ENCODE measurements around the gene MAST2. TPM values are rescaled to one million over a fixed set of nuclear protein-coding genes. Genes with fewer than 3 reads are reported as not detected.

Gene MAST2
- total RNA-seq, 1 donor from 2014 or later: 54.0 TPM

DNA sequence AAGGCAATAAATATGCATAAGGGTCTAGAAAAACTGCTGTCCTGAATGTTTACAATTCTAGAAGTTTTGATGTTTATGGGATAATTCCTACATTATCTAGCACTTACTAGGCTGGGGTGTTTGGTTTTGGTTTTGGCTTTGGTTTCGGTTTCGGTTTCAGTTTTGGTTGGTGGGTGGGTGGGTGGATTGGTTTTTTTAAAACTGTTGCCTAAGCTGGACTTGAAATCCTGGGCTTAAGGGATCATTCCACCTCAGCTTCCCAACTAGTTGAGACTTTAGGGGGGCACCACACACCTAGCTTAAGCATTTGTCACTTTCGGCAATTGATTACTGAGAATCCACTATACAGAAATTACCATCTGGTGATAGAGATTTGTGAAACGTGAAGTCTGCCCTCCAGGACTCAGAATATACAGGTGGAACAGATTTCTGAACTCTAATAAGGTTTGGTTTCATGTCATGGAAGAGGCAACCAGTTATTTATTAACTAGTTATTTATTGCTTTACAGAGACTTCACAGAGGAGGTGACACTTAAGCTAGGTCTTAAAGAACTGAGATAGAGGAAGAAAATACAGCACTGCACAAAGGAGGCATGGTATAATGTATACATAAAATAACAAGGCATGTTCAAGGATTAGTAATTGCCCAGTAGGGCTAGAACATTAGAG, 259.4 kb downstream of the MAST2 start:
- DNase-seq (ENCODE audit: low spot score): no peak

- no peak for DNase-seq (ENCODE audit: low spot score)
Measured at GRCh38 chr1:46064708-46065107, 261.3 kb downstream of the MAST2 start.

GRCh38 chr1:46065405-46065804, 262.0 kb downstream of the MAST2 start:
- no peak for DNase-seq (ENCODE audit: low spot score)

DNA sequence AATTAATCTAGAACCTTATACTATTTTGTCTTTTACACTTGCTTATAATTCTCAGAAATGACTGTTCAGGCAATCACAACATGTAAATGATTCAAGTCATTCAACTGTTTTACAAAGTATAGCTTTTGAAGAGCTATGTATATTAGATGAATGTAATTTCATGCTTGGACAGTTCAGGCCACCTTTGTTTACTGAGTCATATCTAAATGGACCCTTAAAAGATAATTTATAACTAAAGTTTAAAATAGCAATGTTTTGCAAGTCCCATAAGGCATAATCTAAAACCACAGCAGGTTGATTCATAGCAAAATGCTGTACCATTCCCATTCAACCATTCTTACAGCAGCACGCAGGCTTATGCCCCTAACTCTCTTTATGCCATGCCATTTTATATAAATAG, 264.2 kb downstream of the MAST2 start:
- DNase-seq (ENCODE audit: low spot score): no peak

DNA sequence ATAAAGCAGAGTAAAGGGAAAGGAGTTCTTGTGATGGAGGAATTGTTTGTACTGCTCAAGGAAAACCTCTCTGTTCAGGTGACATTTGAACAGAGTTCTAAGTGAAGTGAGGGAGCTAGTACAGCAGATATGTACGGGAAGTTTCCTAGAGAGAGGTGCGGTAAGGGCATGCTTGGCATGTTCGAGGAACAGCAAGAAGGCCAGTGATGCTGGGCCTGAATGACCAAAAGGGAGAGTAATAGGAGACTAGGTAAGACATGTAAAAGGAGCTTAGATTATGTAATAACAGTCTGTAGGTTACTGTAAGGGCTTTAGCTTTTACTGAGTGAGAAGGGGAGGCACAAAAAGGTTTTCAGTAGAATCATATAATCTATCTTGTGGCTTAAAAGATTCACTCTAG, 265.1 kb downstream of the MAST2 start:
- DNase-seq (ENCODE audit: low spot score): no peak

- DNase-seq (ENCODE audit: low spot score): no peak
Measured at GRCh38 chr1:46070164-46070814, 266.9 kb downstream of the MAST2 start.

- no peak for DNase-seq (ENCODE audit: low spot score)
Measured at GRCh38 chr1:46072975-46073374, 269.6 kb downstream of the MAST2 start.

DNA sequence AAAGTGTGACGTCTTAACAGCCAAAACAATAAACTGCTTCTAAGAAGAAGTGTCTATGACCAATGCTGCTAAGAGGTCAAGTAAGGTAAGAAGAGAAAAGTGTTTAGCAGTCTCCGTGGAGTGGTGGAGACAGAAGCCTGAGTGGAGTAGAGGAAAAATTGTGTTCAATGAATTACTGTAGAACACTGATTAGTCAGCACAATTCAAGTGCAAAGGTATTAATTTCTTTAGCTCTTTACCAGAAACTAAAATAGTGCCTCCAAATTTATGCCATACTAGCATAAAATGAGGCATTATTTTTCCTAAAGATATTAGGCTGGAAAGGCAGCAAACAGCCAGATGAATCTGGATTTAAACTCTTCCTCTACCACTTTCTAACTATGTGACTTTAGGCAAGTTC, 272.9 kb downstream of the MAST2 start:
- DNase-seq (ENCODE audit: low spot score): no peak

GRCh38 chr1:46077644-46078043, 274.2 kb downstream of the MAST2 start:
- no peak for DNase-seq (ENCODE audit: low spot score)

- no peak for DNase-seq (ENCODE audit: low spot score)
Measured at GRCh38 chr1:46080257-46080656, 276.8 kb downstream of the MAST2 start.

DNA sequence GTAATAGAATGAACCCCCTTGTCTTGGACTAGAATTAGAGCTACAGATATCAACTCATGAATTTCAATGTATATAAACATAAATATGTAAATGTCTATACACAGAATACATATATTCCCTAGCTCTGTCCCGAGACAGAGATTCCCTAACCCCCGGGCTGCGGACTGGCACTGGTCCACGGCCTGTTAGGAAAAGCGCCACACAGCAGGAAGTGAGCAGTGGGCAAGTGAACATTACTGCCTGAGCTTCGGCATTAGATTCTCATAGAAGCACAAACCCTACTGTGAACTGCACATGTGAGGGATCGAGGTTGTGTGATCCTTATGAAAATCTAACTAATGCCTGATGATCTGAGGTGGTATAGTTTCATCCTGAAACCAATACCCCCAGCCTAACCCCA, 277.8 kb downstream of the MAST2 start:
- DNase-seq (ENCODE audit: low spot score): no peak

DNA sequence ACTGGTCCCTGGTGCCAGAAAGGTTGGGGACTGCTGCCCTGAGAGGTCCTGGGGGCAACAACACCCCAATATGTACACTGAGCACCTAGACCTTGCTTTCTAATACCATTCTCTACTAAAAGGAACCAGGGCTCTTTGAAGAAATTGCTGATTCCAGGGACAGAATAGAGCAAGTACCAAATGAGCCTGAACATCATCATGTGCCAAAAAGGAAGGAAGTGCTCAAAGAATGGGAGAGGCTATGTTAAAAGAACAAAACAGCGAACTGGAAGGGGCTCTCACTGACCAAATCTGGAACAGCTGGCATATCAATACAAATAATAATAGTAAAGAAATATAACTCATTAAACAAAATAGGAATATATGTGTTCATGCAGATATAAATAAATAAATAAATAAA, 278.2 kb downstream of the MAST2 start:
- DNase-seq (ENCODE audit: low spot score): no peak

- no peak for DNase-seq (ENCODE audit: low spot score)
Measured at GRCh38 chr1:46083579-46083978, 280.2 kb downstream of the MAST2 start.

- no peak for DNase-seq (ENCODE audit: low spot score)
Measured at GRCh38 chr1:46084553-46085451, 281.4 kb downstream of the MAST2 start.

Other genes starting within 250 kb of the MAST2 start
- 43.7 TPM for gene NASP, start 219.6 kb upstream of the MAST2 start, total RNA-seq
- 2.8 TPM for gene CCDC17, start 179.6 kb upstream of the MAST2 start, total RNA-seq
- 132 TPM for gene GPBP1L1, start 117.1 kb upstream of the MAST2 start, total RNA-seq
- gene TMEM69, start 115.4 kb upstream of the MAST2 start, total RNA-seq: 18.3 TPM
- gene IPP, start 53.0 kb upstream of the MAST2 start, total RNA-seq: 20.9 TPM

Measured in mucosa of gallbladder (tissue), 1 donor.